Stimulated activated CD8-positive, alpha-beta memory T cell treated with anti-CD3 and anti-CD28 coated beads, Interleukin-15, amount 100 ng/mL, for 48 hours (primary cell): ENCODE results near the gene RAI1.
A peak's percentile ranks its signal among the peaks of the same experiment; 100 is the strongest.
"Not testable (repeated sequence)": the region's sequence is repeated elsewhere in the genome, so short reads cannot be mapped to it uniquely, and the experiment has no call there.

Source experiments
- DNase-seq, 2 donors: peaks; one replicate each; pipeline ENCODE4 v3.0.0-alpha.2; 2020; ENCODE audit warnings: low read depth in 2 of 2

The RAI1 gene

DNA sequence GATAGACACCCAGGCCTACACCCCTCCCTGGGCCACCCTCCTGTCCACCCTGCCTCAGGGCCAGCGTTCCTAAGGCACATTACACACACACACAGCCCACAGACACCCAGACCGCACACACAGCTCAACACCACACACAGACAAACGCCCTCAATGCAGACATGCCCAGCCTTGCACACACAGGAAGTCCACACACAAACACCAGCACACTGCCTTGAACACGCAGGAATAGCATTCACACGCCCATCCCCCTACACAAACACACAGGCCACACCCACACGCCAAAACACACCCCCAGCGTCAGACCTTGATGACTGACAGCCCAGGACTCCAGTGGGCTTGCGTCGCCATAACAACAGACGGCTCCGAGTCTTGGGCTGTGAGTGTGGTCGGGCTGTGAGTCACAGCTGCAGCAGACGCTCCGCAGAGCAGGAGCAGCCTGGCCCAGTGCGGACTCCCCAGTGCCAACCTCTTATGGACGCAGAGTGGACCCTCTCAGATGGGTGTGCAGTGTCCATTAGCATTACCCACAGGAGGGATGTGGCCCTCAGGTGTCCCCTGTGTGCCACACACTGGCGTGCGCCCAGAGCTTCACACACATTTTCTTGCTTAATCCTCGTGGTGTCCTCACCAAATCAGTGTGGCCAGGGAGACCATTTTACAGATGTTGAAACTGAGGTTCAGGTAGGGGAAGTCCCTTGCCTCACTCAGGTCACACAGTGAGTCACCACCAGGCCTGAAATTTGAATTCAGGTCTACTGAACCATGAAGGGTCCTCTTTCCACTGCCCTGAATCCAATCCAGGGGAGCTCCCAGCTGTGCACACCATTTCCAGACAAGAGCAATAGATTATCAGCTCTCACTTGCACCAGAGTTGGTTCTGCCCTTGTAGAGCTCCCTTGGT, 17.8 kb upstream of the RAI1 start:
- DNase-seq, result peak; percentile 77 to 78

DNA sequence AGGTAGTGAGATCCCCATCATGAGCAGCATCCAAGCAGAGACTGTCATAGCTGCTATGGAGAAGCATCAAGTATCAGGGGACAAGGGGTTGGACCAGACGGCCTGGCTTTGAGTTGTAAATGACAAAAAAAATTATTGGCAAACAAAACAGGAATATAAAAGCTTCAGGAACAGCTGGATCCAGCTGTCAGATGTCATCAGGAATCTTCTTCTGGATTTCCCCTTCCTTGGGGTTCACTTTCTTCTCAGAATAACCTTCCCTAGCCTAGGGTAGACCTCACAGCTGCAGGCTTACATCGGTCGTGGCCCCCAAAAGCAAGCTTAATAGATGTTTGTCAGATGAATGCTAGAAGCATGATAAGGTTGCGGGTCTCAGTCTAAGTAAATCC, 17.2 kb upstream of the RAI1 start:
- DNase-seq, result no peak

DNA sequence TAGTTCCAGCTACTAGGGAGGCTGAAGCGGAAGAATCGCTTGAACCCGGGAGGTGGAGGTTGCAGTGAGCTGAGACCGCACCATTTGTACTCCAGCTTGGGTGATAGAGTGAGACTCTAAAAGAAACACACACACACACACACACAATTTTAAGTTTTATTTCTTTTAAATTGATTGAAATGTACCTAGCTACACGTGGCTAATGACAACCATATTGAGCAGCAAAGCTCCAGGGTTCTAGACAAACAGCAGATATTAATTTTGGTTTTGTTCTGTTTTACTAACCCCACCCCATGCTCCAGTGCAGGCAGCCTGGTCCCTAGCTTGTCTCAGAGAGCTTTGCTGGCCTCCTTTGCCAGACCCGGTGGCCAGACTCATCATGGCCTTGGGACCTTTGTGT, 16.0 kb upstream of the RAI1 start:
- DNase-seq, result no peak

DNA sequence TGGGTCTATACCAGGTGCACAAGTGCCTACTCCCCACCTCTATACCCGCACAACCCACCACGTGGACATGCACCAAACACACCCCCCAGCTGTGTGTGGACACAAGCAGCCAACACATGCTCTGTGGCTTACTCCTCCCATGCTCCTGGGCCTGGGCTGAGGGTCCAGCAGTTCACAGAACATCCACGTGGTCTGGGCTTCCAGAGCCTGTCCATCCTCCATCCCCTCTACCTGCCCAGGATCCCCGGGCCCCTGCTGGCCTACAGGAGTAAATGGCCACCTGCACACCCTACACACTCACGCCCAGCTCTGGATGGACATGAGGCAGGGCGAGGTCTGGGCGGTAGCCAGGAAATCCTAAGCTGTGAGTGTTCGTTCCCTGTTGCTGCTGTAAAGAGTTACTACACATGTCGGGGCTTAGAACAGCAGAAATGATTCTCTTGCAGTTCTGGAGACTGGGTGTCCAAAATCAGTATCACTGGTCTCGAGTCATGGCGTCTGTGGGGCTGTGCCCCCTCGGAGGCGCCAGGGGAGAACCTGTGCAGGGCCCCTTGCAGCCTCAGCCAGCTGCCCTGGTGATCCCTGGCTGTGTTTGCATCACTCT, 15.0 kb upstream of the RAI1 start:
- DNase-seq, result no peak

DNA sequence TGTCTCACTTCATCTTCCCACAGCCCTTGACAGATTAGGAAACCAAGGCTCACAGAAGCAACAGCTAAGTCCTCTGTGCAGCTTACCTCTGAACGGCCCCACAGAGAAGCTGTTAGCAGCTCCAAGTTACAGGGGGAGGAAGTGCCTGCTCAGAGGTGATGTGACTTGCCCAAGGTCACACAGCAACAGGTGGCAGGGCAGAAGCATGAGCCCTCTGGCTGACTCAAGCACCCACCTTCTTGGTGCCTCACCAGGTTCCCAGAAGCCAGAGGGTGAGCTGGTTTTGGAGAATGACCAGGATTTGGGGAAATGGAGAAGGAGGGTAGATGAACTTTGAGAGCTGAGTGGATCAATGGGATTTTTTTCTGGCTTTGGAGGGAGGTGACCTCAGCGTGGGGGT, 14.0 kb upstream of the RAI1 start:
- no peak for DNase-seq

DNA sequence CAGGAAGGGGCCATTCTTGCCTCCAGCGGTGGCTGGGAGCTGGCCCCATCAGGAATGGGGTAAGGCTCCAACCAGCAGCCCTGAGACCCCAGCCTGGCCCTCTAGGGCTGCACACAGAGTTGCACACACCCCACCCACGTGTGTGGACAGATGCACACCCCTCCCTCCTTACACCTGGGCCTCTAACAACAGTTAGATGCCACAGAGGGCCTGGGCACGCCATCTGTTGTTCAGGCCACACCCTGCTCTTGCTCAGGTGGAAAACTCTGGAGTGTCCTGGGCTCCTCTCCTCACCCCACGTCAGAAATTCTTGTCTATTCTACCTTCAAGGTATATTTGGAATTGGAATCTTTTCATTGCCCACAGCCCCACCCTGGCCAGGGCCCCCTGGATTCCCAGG, 13.3 kb upstream of the RAI1 start:
- DNase-seq, result no peak

DNA sequence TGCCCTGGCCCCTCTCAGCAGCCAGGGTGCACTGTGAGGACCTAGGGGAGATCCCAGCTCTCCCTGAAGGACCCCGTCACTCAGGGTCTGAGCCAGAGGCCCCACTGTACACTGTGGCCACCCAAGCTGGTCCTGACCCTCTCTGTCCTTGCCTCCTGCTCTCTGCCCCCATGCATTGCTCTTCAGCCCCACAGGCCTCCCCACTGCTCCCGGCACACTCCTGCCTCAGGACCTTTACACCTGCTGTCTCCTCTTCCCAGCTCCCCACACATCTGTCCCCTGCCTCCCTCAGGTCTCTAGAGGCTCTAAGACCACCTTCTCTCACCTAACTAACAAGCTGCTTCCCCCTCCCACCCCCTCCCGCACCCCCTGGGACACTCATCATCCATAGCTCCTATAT, 12.9 kb upstream of the RAI1 start:
- DNase-seq, result no peak

DNA sequence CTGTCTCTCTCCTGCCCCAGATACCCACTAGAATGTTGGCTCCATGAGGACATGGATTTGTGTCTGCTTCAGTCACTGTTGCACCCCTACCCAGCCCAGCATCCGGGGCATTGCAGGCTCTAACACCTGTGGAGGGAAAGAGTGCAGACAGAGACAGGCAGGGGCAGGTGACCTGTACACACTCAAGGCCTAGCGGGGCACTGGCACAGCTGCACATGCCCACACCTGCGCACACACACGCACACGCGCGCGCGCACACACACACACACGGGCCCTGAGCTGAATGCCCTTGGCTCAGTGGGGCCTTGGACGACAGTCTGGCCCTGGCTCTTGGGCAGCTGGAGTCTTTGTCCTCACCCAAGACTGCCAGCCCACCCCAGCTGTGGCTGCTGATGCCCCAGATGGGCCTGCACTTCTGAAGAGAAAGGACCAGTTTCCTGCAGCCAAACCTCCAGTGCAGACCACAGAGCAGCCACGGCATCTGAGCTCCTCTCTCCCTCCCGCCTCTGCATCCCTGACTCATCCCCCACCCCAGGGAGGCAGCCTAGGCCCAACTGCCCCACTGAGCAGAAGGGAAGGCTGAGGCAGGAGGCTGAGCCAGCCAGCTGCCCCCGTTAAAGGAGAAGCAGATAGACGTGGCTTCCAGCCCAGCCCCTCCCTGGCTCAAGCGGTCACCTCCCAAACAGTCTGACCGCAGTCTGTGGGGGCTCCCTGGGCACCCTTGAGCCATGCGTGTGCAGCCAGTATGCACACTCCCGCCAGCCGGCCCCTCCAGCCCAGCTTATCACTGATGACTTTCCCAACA, 12.3 kb upstream of the RAI1 start:
- peak in 1 of 2 donors; percentile 29 for DNase-seq

DNA sequence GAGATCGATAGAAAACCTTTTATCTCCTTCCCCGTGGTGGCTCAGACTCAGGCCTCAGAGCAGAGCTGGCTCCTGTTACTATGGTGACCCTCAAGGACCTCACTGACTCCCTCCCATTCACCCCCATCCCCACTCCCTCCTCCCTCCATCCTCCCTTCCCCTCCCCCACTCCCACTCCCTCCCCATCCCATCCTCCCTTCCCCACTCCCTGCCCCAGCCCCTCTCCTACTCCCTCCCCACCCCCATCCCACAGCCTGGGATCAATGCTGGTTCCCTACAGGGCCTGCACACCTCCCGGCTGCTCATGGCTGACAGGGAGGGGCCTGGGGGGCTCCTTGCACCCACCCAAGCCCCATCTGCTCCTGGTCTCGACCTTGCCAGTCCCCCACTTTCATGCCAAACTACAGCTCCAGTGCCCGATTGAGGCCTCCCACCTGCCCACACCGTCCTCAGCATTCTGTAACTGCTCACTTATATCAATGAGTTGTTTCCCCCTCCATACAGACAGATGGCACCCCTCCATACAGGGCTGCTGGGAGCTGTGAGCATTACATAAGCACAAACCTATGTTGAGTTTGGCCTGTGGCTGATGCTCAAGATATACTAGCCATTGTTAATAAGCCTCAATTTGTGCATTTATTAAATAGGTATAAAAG, 11.6 kb upstream of the RAI1 start:
- no peak for DNase-seq

DNA sequence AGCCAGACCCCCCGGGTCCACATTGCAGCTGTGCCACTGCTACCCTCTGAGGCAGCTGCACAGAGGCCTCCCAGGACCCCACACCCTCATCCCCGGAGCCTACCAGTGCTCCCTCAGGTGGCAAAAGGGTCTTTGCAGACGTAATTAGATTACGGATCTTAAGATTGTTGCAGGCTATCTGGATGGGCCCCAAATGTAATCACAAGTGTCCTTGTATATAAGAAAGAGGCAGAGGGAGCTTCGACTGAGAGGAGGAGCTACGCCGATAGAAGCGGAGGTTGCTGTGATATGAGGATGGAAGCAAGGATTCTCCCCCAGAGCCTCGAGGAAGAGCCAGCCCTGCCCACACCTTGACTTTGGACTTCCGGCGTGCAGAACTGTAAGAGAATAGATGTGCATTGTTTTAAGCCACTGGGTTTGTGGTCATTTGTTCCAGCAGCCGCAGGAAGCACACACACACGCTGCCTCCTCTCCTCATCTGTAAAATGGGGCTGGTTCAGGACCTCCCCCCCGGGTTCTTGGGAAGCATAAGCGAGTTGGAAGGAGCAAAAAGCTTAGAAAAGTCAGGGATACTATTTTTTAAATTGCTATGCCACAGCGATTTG, 10.5 kb upstream of the RAI1 start:
- no peak for DNase-seq

DNA sequence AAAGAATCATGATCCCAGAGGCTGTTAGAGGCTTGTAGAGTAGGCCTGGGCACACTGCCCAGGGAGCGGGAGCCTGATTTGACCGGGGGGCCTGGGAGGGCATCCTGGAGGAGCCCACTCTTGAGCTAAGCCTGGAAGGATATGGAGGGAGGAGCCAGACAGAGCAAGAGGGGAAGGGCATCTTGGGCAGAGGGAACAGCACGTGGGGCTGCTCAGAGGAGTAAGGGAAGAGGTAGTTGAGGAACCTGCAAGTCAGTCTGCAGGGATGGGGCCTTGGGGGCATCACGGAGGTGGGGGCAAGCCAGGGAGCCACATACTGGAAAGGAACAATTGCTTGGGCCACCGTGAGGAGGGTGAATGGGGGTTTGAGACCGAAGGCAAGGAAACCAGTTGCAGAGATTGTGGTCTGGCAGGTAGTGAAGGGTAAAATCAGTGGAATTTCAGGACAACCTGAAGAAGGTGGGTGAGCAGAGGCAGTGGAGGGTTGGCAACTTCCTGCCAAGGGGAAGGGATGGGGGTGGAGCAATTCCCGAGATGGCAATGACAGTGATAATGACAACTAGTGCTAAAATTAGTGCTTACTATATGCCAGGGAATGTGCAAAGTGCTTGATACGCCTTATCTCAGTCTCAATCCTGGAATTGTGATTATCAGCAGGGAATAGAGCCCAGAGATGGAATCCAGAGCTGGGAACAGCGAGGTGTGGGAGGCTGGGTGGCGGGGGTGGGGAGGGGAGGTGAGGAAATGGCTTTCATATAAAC, 9.7 kb upstream of the RAI1 start:
- DNase-seq, result no peak

DNA sequence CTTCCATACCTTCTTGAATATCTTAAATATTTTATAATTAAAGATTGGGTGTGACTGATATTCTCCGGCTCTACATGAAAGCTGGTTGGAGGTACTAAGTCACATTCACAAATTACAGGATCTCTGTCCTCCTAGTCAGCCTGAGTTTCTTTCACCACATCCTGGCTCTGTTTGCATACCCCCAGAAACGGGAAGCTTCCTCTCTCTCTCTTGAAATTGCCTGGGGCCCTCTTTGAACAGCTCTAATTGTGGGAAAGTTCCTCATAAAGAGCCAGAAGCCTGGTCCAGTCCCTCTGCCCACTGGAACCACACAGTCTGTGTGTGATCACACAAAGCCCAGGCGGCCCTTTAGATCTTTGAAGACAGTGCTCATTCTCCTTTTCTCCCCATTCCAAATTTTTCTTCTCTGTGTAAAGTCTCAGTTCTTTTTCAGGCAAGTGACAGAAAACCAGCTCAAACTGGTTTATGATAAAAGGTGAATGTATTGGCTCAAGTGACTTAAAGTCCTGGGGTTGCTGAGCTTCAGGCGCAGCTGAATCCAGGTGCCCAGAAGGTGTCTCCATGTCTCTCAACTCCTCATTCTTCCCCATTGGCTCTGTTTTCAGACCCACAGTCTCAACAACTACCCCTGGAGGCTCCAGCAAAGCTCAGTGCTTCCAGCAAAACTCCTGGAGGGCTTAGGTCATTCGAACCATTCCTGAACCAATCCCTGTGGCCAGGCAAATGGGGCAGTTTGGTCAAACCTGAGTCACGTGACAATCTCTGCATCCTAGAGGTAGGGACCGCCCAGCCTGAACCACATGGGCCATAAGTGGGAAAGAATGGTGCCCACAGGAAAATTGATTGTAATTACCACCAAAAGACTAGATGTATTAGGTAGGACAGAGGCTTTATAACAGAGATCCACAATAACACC, 8.5 kb upstream of the RAI1 start:
- DNase-seq, result no peak

DNA sequence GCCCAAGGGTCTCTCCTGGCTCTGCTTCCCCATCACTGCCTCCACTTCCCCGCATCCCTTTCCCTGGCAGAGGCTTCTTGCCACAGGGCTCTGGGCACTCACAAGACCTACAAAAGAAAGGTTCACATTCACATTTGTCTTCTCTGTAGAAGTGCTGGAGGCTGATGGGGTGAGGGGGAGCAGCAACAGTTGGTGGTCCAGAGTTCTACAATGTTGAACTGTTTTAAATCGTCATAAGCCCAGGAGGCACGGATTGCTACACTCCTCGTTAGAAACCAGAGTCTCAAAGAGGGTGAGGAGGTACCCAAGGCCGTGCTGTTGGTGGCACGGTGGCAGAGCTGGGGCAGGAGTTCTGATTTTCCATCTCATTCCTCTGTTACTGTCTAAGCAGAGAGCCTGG, 5.8 kb upstream of the RAI1 start:
- no peak for DNase-seq

DNA sequence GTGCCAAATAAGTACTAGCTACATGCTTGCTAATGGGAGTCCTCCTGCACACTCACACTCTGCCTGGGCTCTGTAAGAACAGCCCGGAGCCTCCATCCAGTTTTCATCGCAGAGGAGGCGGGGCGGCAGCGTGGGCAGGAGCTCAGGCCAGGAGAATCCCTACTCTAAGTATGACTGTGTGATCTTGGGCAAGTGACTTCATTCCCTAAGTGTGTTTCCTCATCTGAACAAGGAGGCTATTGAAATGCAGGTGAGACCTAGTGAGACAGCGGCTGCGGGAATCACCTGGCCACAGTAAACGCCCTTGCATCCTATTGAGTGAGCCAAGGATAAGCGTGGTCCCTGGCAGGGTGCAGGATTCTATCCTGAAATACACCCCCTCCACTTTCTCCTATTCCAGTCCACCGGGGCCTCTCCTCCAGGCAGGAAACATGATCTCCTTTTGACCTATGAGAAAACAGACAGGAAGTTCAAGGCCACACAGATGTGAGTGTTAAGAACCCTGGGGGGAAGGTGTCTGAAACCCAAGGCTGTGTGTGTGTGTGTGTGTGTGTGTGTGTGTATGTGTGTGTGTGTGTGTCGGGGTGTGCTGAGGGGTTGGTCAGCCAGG, 5.2 kb upstream of the RAI1 start:
- DNase-seq, result no peak

DNA sequence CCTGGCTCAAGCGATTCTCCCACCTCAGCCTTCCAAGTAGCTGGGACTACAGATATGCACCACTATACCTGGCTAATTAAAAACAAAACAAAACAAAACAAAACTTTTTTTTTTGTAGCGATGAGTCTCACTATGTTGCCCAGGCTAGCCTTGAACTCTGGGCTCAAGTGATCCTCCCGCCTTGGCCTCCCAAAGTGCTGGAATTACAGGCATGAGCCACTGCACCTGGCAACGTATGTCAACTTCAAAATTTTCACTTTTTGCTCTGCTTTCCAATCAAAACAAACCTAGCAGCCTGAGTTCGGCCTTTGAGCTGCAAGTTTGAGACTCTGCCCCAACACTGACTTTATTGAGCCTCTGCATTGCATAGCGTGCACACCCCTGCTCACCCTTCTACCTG, 4.5 kb upstream of the RAI1 start:
- no peak for DNase-seq

DNA sequence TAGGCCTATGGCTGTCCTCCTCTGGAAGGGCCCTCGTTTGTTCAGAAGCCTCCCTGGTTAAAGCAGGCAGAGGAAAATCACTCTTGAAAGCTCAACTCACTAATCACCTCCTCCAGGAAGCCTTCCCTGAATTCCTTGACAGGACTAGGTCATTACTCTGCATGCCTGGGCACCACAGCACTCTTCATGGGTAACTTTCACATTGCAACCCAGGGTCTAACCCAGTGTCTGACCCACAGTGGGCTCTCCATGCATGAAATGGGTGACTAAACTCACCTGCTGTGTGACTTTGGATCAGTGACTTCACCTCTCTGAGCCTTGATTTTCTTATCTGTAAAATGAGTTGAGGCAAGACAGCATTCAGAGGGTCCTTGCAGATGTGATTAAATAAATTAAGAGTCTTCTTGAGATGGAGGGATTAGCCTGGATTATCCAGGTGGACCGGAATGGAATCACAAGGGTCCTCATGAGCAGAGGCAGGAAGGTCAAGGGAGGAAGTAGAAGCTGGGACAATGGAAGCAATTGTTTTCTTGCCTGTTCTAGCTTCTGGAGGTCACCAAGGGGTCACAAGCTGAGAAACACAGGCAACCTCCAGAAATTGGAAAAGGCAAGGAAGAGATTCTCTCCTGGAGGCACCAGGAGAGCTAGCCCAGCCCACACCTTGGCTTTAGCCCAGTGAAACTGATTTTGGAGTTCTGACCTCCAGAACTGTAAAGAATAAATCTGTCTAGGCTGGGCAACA, 3.8 kb upstream of the RAI1 start:
- no peak for DNase-seq

DNA sequence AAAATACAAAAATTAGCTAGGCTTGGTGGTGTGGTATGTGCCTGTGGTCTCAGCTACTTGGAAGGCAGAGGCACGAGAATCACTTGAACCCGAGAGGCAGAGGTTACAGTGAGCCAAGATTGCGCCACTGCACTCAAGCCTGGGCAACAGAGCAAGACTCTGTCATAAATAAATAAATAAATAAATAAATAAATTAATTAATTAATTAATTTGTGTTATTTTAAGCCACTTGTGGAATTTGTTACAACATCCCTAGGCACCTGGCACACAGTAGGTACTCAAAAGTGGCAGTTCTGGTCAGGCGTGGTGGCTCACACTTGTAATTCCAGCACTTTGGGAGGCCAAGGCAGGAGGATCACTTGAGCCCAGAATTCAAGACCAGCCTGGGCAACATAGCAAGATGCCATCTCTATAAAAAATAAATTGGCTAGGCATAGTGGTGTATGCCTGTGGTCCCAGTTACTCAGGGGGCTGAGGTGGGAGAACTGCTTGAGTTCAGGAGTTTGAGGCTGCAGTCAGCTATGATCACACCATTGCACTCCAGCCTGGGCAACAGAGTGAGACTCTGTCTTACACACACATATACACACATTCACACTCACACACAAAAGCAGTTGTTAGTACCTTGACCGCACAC, 3.1 kb upstream of the RAI1 start:
- DNase-seq, result not testable (repeated sequence)

DNA sequence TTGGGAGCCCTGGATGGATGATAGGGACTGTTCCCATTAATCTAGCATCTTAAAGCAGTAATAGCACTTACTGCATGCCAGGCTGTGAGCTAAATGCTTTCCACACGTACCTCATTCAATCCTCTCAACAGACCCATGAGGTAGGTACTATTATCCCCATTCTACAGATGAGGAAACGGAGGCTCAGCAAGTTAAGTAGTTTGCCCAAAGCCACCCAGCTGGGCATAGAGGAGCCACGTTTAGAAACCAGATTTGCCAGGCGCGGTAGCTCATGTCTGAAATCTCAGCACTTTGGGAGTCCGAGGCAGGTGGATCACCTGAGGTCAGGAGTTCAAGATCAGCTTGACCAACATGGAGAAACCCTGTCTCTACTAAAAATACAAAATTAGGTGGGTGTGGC, 2.0 kb upstream of the RAI1 start:
- no peak for DNase-seq
